HepG2 (cell line): ENCODE measurements around the gene ZNF626. TPM values are rescaled to one million over a fixed set of nuclear protein-coding genes. Genes with fewer than 3 reads are reported as not detected.
A peak's percentile ranks its signal among the peaks of the same experiment; 100 is the strongest.

Source experiments
- ARID4A ChIP-seq: sonication (generic); formaldehyde crosslinking; IDR thresholded peaks from 2 replicates; pipeline ENCODE4 v1.5.0; 2020; ENCODE audit warnings: mild to moderate bottlenecking, missing genetic modification reagents, borderline replicate concordance
- DMAP1 ChIP-seq: IDR thresholded peaks from 2 replicates; pipeline ENCODE4 v1.6.1; 2016
- GABPB1 ChIP-seq: IDR thresholded peaks from 2 replicates; pipeline ENCODE4 v1.6.1; 2016; ENCODE audit warnings: mild to moderate bottlenecking, missing genetic modification reagents, moderate library complexity, missing compliant biosample characterization
- GLI4 ChIP-seq: sonication (generic); formaldehyde crosslinking; IDR thresholded peaks from 2 replicates; pipeline ENCODE4 v1.5.1; 2020; ENCODE audit warnings: missing genetic modification reagents, mild to moderate bottlenecking, moderate library complexity, borderline replicate concordance
- HHEX ChIP-seq: IDR thresholded peaks from 2 replicates; pipeline ENCODE4 v1.6.1; 2016; ENCODE audit warnings: control low read depth
- KDM3A ChIP-seq: IDR thresholded peaks from 2 replicates; pipeline ENCODE4 v1.6.1; 2018; ENCODE audit warnings: low read depth, missing compliant biosample characterization
- MIER3 ChIP-seq: IDR thresholded peaks from 2 replicates; pipeline ENCODE4 v1.6.1; 2016; ENCODE audit warnings: missing compliant biosample characterization, borderline replicate concordance
- PAXIP1 ChIP-seq: sonication (generic); formaldehyde crosslinking; conservative IDR thresholded peaks from 2 replicates; pipeline ENCODE4 v1.4.0; 2020; ENCODE audit warnings: mild to moderate bottlenecking, missing genetic modification reagents, moderate library complexity
- PLRG1 ChIP-seq: fragments of 450-650 bp; conservative IDR thresholded peaks from 2 replicates; pipeline ENCODE4 v1.6.1; 2016
- POLR2G ChIP-seq: fragments of 200-400 bp; formaldehyde crosslinking; IDR thresholded peaks from 2 replicates; pipeline ENCODE4 v1.6.1; 2018; ENCODE audit warnings: mild to moderate bottlenecking, low read depth, low read length, moderate library complexity
- SNAI1 ChIP-seq: sonication (generic); formaldehyde crosslinking; IDR thresholded peaks from 2 replicates; pipeline ENCODE4 v1.5.0; 2020; ENCODE audit warnings: mild to moderate bottlenecking, missing genetic modification reagents, borderline replicate concordance
- SP4 ChIP-seq: sonication (generic); formaldehyde crosslinking; IDR thresholded peaks from 2 replicates; pipeline ENCODE4 v1.8.1; 2023; ENCODE audit warnings: mild to moderate bottlenecking, missing genetic modification reagents
- TAF1 ChIP-seq: sonication (generic); formaldehyde crosslinking; IDR thresholded peaks from 2 replicates; pipeline ENCODE4 v1.4.0; 2020; ENCODE audit warnings: missing genetic modification reagents
- ZFY ChIP-seq: sonication (generic); formaldehyde crosslinking; IDR thresholded peaks from 2 replicates; pipeline ENCODE4 v1.4.0; 2020; ENCODE audit warnings: missing genetic modification reagents
- ZNF20 ChIP-seq: sonication (generic); formaldehyde crosslinking; IDR thresholded peaks from 2 replicates; pipeline ENCODE4 v1.4.0; 2020; ENCODE audit warnings: mild to moderate bottlenecking, moderate library complexity, missing genetic modification reagents
- ZNF234 ChIP-seq: sonication (generic); formaldehyde crosslinking; conservative IDR thresholded peaks from 2 replicates; pipeline ENCODE4 v1.5.1; 2020; ENCODE audit warnings: mild to moderate bottlenecking, missing genetic modification reagents
- ZNF441 ChIP-seq: sonication (generic); formaldehyde crosslinking; IDR thresholded peaks from 2 replicates; pipeline ENCODE4 v1.7.0; 2021; ENCODE audit warnings: missing genetic modification reagents, borderline replicate concordance
- polyA plus RNA-seq, 8 experiments: library from polyadenylated mRNA; depleted of rRNA in 3 of 8; stranded (reverse) in 7 of 8; unstranded in 1 of 8; fragments of >200 nt; fragmentation: Illumina TruSeq in 4 of 8; extraction: Trizol in 4 of 8; gene quantifications; 2 replicates each; pipeline versions ENCODE4 v1.2.1 to v1.2.3, GENCODE V29; 2011 to 2016; ENCODE audit warnings: low read depth in 4 of 8, missing spikeins in 1 of 8, mixed read lengths in 1 of 8; ENCODE audit not compliant: insufficient read depth in 1 of 8
- total RNA-seq, 5 experiments: library from RNA; depleted of rRNA; stranded (reverse); fragments of >200 nt; fragmentation: Illumina TruSeq; extraction: Trizol; gene quantifications; 2 replicates each; pipeline ENCODE4 v1.2.3, GENCODE V29; 2016; ENCODE audit warnings: low read depth in 1 of 5
- TF ChIP-seq, protein P1 (sequence below): sonication (generic); formaldehyde crosslinking; IDR thresholded peaks from 2 replicates; pipeline ENCODE4 v1.4.0; 2020; ENCODE audit warnings: missing genetic modification reagents
- TF ChIP-seq, protein P2 (sequence below): sonication (generic); formaldehyde crosslinking; IDR thresholded peaks from 2 replicates; pipeline ENCODE4 v1.4.0; 2020; ENCODE audit warnings: mild to moderate bottlenecking, missing genetic modification reagents

Gene ZNF626
- total and polyA plus RNA-seq, 2 of the 13 experiments (the other 11 are each of a cell fraction or from before 2014, with no cell fraction given) = 3.5 to 4.1 TPM

DNA sequence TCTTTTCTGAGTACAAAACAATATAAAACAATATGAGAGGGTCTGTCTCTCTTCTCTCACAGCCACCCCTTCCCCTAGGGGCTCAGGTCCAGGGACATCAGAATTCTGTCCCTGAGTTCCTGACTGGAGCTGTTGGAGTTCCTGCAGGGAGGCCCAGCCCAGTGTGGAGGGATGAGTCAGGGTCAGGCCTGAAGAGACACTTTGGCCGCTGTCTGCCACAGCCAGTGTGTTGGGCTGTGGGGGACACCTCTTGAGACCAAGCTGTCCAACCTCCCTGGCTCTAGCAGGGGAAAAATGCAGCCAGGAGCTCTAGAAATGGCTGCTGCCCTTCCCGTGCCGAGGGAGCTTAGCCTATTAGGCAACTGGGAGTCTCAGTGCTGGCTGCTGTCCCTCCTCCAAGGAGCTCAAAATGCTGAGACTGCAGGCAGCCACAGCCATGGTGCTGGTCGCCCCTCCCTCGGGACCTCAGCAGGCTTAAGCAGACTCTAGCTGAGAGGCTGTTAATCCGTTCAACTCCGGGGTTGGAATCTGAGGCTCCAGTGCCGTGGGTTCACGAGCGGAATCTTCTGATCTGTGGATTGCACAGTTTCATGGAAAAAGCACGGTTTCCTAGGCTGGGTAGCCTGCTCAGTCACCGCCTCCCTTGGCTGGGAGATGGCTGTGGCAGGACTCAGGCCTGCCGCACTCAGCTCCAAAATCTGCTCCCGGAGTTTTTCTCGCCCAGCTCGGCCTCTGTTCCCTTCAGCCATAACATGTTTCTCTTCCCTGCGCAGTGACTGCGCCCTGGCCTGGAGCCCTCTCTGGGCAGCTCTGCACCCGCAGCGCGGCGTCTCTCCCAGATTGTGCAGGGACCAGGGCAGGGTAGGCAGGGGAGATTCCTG, 3.8 kb upstream of the ZNF626 start (continued):
- TF ChIP-seq POLR2G = peak; percentile 39; the same call in 1 of the 2 replicates
- peak; percentile 39 for TF ChIP-seq TAF1
- no peak for TF ChIP-seq PLRG1
- TF ChIP-seq HHEX (CRISPR knock-in tag) = no peak
- no peak for TF ChIP-seq ZNF234 (CRISPR knock-in tag)
- peak; percentile 18; the same call in 1 of the 2 replicates for TF ChIP-seq GABPB1 (CRISPR knock-in tag)
- TF ChIP-seq PAXIP1 (CRISPR knock-in tag) = peak; percentile 42
- no peak for TF ChIP-seq ARID4A (CRISPR knock-in tag)
- peak; percentile 80 for TF ChIP-seq ZFY (CRISPR knock-in tag)
- TF ChIP-seq, protein P1, sequence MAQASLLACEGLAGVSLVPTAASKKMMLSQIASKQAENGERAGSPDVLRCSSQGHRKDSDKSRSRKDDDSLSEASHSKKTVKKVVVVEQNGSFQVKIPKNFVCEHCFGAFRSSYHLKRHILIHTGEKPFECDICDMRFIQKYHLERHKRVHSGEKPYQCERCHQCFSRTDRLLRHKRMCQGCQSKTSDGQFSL (CRISPR knock-in tag) = 0 out of 2 replicates have a peak, but pooled peaks have one; percentile 28
- TF ChIP-seq SNAI1 = 0 out of 2 replicates have a peak, but pooled peaks have one; percentile 59
- TF ChIP-seq SP4 = peak; percentile 5; the same call in 1 of the 2 replicates
- 0 out of 2 replicates have a peak, but pooled peaks have one; percentile 53 for TF ChIP-seq ZNF441 (CRISPR knock-in tag)
- TF ChIP-seq GLI4 (CRISPR knock-in tag) = 0 out of 2 replicates have a peak, but pooled peaks have one; percentile 15
- 0 out of 2 replicates have a peak, but pooled peaks have one; percentile 10 for TF ChIP-seq DMAP1 (CRISPR knock-in tag)
- no peak for TF ChIP-seq MIER3 (CRISPR knock-in tag)
- TF ChIP-seq ZNF20 (CRISPR knock-in tag) = 0 out of 2 replicates have a peak, but pooled peaks have one; percentile 2
- TF ChIP-seq KDM3A (CRISPR knock-in tag) = no peak
- TF ChIP-seq, protein P2, sequence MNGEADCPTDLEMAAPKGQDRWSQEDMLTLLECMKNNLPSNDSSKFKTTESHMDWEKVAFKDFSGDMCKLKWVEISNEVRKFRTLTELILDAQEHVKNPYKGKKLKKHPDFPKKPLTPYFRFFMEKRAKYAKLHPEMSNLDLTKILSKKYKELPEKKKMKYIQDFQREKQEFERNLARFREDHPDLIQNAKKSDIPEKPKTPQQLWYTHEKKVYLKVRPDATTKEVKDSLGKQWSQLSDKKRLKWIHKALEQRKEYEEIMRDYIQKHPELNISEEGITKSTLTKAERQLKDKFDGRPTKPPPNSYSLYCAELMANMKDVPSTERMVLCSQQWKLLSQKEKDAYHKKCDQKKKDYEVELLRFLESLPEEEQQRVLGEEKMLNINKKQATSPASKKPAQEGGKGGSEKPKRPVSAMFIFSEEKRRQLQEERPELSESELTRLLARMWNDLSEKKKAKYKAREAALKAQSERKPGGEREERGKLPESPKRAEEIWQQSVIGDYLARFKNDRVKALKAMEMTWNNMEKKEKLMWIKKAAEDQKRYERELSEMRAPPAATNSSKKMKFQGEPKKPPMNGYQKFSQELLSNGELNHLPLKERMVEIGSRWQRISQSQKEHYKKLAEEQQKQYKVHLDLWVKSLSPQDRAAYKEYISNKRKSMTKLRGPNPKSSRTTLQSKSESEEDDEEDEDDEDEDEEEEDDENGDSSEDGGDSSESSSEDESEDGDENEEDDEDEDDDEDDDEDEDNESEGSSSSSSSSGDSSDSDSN (CRISPR knock-in tag) = peak; percentile 48
